HL-60 (cell line): ENCODE data around the gene HAT1.

Experiments used
- CTCF ChIP-seq: IDR thresholded peaks from one replicate; pipeline ENCODE4 v1.5.1; 2011; ENCODE audit warnings: low read length, control low read depth, inconsistent platforms; ENCODE audit not compliant: insufficient read depth
- SPI1 ChIP-seq: IDR thresholded peaks from 2 replicates; pipeline ENCODE4 v1.6.1; 2012; ENCODE audit warnings: low read depth, mild to moderate bottlenecking, borderline replicate concordance

DNA sequence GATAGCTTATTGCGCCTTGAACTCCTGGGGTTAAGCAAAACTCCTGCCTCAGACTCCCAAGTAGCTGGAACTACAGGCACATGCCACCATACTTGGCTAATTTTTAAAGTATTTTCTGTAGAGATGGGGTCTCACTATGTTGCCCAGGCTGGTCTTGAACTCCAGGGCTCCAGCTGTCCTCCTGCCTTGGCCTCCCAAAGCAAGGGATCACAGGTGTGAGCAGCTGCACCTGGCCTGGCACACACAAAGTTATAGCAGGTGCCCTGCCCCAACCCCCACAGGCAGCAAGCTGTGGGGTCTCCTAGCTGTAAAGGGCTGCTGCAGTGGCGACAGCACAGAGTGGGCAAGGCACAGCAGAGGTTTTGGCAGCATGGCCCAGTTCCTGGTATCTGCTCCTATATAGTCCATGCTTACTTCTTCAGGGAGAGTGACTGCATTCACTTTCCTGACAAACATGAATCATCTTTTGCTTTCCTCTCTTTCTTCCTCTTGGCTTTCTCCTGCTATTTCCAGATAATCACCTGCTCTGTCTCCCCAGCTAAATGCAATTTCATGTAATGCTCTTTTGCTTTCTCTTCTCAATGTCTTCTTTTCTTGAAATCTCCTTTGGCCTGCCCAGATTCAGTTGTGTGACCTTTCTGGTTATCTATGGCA, 50.2 kb downstream of the HAT1 start:
- TF ChIP-seq CTCF (no peak), SPI1 (no peak)
